Activated CD8-positive, alpha-beta memory T cell treated with anti-CD3 and anti-CD28 coated beads, Interleukin-2, amount 50 U/mL, for 1 hour (primary cell): ENCODE measurements around the gene CADM4.
A peak's percentile ranks its signal among the peaks of the same experiment; 100 is the strongest.
"Not testable (repeated sequence)": the region's sequence is repeated elsewhere in the genome, so short reads cannot be mapped to it uniquely, and the experiment has no call there.

Experiments used
- DNase-seq: peaks from one replicate; pipeline ENCODE4 v3.0.0-alpha.2; 2020; ENCODE audit errors: extremely low read depth

The CADM4 gene

DNA sequence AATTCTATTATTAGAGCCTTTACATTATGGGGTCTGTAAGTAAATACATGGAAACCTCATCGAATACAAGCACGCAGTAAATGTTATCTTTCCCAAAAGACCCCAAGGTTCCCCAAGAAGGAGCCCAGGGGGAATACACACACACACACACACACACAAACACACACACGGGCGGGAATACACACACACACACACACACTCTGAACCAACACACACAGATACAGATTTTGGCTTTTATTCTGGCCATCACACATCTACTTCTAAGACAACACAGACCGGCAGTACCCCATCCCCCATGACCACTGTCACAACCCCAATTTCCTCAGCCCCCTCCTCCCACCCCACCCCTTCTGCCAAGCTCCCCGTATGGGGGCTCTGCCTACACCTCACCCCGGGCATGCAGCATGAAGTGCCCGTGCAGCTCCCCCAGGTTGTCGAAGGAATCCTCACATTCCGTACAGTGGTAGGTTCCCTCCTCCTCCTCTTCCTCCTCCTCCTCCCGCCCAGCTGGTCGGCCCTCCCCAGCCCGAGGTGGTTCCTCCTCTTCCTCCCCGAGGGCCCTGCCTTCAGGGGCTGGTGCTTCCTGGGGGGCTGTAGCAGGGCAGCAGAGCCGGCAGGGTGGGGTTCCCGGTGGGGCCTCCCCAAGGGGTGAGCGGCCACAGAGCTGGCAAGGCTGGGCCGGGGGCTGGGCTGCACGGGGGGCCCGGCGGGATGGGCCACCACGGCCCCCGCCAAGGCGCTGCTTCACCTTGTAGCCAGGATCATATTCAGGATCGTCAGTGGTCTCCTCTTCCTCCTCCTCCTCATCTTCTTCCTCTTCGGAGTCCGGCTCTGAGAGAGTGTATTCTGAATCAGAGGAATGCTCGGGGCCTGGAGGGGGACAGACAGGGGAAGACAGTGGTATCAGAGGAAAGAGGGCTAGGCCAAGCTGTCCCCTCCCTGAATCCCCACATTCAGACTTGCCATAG is 32.1 kb downstream of the CADM4 start:
- DNase-seq: no peak

DNA sequence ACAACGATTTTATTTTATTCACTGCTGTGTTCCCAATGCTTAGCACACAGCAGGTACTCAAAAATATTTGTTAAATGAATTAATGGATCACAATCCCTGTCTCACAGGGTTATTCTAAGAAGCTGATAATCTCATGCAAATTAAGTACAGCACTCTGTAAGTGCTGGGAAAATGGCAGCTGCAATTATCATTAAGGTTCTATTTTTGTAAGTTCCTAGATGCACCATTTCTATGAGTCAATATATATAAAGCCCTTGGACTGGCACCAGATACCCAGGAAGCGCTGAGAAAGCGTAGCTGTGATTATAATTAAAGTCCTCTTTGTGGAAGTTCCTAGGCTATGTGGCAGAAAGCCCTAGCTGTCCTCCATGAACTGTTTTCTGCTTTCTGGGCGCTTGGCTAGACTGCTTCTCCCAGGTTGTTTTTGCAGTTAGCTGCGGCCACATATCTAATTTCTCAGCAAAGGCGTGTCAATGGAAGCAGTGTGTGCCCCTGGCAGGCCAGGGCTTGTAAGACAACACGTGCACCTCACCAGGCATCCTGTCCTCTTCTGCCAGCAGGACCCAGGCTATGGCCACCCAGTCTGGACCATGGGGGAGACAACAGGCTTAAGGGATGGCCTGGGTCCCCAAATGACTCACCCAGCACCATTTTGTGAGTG is 33.0 kb downstream of the CADM4 start:
- no peak for DNase-seq

DNA sequence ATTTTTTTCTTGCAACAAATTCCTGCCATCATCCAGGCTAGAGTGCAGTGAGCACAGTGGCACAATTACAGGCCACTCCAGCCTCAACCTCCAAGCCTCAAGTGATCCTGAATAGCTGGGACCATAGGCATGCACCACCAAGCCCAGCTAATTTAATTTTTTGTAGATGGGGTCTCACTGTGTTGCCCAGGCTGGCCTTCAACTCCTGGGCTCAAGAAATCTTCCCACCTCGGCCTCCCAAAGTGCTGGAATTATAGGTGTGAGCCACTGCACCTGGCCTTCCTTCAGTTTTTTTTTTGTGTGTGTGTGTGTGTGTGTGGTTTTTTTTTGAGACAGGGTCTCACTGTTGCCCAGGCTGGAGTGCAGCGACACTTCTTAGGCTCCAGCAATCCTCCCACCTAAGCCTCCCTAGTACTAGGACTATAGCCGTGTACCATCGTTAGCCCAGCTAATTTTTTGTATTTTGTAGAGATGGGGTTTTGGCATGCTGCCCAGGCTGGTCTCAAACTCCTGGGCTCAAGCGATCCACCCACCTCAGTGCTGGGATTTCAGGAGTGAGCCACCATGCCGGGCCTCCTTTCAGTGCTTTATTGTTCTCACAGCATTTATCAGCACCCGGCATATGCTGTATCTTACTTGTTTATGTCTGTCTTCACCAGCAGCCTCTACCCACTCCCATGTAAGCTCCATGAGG is 33.6 kb downstream of the CADM4 start:
- DNase-seq: no peak

DNA sequence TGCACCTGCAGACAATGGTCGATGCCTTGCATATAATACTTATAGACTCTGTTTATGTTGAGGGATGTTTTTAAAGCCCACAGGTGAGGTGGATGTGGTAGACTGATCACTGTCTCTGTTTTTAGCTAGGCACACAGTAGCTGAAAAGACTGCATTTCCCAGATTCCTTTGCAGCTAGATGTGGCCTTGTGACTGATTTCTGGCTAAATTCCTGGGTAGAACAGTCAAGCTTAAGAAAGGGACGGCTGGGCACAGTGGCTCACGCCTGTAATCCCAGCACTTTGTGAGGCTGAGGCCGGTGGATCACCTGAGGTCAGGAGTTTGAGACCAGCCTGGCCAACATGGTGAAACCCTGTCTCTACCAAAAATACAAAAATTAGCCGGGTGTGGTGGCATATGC is 39.3 kb downstream of the CADM4 start:
- not testable (repeated sequence) for DNase-seq

DNA sequence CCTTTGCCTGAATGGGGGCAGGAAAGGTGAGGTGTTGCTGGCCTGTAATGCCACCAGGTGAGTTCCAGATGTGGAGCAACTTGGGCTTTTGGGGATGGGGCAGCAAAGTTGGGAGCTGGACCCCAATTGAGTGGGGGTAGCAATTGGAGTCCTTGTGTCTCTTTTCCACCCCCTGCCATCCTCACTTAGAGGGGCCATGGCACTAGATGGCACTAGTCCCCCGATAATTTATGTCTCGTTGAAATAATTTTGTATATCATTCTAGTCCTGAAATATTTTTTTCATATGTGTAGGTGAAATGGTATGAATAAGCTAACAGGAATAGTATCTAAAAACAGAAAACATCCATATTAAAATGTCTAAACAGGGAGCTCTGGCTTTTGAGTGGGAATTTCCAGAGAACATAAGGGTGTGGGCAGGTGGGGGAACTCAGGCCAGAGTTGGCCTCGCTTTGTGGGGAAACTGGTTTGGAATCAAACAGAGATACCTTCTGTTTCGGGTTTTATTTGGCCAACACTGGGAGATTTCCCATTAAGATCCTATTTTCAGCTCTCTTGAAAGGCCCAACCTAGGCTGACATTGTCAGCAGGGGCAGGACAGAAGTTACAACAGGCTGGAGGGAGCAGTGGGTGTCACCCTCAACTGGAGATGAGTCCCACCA is 39.9 kb downstream of the CADM4 start:
- no peak for DNase-seq

DNA sequence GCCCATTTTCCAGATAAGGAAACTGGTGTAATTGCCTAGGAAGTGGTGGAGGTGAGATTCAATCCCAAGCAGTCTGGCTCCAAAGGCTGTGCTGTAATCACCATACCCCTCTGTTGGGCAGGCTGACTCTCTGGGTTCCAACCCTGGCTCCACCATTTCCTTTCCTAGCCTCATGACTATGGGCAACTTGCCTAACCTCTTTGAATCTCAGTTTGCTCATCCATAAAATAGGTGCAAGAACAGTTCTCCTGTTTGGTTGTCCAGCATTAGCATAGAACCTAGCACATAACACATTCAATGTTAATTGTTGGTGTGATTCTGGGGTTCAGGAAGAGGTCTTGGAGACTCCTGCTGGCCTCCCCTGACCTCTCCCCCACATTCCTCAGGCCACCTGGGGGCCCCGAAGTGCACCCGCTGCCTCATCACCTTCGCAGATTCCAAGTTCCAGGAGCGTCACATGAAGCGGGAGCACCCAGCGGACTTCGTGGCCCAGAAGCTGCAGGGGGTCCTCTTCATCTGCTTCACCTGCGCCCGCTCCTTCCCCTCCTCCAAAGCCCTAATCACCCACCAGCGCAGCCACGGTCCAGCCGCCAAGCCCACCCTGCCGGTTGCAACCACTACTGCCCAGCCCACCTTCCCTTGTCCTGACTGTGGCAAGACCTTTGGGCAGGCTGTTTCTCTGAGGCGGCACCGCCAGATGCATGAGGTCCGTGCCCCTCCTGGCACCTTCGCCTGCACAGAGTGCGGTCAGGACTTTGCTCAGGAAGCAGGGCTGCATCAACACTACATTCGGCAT is 41.0 kb downstream of the CADM4 start:
- no peak for DNase-seq

DNA sequence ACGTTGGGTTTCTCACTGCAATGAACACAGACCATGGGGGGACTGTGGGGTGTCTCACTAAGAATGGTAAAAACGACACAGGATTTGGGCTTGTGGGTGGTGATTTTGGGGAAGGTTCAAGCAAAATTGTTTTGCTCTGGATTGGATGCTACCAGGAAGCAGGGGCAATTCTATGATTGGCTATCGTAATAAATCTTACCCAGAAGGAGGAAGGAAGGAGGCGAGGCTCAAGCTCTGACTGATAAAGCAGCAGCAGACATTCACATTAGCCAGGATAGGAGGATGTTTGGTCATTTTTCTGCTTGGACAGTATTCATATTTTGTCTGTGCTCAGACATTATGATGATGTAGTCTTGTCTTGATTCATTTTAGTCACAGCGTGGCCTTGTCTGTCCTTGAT is 41.8 kb downstream of the CADM4 start:
- DNase-seq: no peak

DNA sequence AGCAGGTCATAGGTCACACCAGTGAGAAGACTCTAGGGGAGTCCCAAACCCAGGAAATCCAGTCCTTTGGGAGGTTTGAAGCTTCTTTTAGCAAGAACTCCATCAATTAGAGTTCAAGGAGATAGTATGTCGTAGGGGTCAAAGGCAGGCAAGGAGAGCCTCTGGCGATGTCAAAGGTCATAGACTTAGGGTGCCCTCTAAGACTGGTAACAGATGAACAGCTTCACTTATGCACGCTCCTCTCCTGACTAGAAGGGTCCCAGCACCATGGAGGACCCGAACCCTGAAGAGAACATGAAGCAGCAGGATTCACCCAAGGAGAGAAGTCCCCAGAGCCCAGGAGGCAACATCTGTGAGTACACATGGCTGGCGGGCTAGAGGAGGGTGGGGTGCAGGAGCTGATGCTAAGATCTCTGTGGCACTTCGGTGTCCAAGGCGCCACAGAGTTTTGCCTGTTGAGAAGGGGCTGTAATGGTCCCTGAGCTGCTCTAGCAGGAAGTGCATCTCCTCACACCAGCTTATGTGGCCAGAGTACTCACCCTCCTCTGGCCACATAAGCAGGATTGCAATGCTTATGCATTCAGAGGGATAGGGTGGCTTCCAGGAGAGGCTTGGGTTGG is 42.7 kb downstream of the CADM4 start:
- DNase-seq: no peak

DNA sequence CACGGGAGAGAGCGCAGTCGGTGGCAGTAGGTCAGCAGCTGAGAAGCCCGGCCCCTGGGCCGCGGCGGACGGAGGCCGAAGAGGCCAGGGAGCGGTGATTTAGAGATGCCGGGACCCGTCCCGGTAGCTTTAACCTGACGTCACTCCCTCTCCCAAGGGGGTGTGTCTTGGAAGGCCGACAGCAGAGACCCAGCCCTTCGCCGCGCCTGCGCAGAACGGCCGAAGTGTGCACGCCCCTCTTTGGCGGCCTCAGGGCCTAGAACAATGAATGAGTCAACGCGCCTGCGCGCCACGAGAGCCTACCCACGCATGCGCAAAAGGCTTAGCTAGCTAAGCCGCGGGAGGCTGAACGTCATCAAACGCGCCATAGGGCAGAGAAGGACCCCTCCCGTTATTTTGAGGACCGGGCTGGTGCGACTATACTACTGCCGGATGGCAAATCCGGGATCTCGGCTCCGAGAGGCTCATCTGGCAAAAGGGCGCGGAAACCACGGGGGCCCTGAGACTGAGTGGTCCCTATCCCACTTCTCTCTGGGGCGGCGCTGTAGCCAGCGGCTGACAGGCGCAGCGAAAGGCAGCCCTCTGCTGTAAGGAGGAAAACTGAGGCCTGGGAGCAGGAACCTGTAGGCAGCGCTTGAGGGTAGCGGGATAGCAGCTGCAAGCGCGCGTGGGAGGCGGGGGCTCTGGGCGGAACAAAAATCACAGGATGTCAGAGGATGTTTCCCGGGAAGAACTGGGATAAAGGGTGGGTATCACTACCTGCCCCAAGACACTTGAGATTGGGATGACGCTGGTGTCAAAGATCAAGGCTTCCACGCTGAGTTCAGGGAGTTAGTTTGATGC is 43.4 kb downstream of the CADM4 start, which contains the start of the genes IRGQ and ZNF576:
Gene IRGQ (minus strand): TSS at position 136 of the 843 bp plus-strand sequence. CDS start 796 bp downstream, outside the sequence.
Gene ZNF576 (plus strand): TSS at position 597 of the 843 bp plus-strand sequence. CDS start 514 bp downstream, outside the sequence.
- peak; percentile 99 for DNase-seq

DNA sequence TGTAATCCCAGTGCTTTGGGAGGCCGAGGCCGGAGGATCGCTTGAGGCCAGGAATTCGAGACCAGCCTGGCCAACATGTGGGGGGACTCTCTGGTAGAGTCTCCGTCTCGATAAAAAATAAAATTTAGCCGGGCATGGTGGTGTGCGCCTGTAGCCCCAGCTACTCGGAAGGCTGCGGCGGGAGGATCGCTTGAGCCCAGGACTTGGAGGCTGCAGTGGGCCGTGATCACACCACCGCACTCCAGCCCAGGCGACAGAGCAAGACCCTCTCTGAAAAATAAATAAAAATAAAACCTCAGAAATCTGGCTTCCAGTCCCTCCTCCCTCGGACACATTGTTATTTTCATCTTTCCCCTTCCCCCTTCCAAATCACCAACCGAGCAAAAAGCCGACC is 44.0 kb downstream of the CADM4 start:
- DNase-seq: no peak

DNA sequence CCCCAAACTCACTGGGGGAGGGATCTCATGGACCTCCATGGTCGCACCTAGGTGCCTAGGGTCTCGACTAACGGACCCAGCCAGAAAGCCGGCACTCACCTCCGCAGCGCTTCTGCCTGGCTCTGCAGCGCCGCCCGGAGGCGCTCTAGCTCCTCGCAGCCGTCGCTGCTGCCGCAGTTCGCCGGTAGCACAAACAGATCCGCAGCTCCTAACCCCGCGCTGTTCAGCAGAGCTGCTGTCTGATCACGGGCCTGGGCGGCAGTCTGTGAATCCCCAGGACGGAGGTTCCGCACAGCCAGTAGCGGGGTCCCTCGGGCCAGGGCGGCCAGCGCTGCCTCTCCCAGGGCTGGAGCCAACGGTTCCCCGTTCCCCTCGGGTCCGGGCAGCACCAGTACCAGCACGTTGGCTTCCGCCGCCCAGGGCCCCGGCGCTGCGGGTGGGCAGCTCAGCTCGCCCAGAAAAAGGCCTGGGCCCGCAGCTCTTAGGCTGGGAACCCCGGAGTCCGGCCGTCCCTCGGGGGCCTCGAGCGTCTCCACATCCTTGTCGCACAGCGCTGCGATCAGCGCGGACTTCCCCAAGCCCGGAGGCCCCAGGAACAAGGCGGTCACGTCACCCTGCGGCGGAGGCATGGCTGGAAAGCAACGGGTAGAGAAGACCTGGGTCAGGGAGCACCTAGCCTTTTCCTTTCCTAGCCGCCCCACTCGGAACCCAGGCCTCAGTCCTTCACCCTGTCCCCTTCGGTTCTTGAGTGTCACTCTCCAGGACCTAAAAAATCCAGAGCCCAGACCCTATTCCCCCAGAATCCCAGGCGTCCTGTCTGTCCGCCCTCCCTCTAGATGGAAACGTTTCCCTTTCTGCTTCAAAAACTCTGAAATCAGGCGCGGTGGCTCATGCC is 44.7 kb downstream of the CADM4 start:
- peak; percentile 37 for DNase-seq

DNA sequence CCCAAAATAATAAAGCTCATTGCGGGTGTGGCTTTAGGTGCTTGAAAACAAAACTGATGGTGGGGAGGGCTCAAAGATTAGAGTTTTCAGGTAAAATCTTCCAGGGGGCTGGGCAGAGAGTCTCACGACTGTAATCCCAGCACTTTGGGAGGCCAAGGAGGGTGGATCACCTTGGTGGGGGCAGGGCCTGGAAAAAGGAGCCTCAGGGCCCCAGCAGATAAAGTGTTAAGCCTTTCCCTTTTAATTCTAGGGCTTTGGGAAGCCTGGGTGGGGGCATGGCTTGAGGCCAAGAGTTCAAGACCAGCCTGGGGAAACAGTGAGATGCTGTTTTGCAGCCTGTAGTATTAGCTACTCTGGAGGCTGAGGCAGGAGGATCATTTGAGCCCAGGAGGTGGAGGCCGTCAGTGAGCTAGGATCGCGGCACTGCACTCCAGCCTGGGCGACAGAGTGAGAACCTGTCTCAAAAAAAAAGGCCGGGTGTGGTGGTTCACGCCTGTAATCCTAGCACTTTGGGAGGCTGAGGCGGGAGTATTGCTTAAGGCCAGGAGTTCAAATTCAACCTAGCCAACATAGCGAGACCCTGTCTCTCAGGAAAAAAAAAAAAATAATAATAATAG is 45.5 kb downstream of the CADM4 start:
- DNase-seq: no peak

DNA sequence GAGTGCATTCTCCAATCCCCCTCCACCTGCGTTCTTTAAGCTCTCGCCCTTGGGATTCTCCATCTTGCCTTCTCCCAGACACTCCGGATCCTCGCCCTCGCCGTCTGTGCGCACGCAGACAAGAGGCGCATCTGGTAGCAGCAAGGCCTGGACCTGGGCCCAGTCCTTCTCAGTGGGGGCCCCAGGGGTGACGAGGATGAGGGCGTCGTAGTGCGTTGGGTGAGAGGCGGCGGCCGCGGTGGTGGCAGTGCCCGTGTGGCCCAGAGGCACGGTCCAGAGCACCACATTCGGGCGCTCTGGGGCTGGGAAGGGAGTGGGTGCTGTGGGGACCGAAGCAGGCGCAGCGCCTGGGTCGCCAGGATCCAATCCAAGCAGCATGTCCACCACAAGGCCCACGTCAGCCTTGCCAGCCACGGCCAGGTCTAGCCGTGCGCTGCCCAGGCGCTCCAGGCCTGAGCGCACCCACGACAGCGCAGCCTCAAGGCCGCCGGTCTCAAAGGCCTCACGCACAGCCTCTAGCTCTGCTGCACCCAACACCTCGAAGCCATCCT is 46.8 kb downstream of the CADM4 start:
- no peak for DNase-seq

DNA sequence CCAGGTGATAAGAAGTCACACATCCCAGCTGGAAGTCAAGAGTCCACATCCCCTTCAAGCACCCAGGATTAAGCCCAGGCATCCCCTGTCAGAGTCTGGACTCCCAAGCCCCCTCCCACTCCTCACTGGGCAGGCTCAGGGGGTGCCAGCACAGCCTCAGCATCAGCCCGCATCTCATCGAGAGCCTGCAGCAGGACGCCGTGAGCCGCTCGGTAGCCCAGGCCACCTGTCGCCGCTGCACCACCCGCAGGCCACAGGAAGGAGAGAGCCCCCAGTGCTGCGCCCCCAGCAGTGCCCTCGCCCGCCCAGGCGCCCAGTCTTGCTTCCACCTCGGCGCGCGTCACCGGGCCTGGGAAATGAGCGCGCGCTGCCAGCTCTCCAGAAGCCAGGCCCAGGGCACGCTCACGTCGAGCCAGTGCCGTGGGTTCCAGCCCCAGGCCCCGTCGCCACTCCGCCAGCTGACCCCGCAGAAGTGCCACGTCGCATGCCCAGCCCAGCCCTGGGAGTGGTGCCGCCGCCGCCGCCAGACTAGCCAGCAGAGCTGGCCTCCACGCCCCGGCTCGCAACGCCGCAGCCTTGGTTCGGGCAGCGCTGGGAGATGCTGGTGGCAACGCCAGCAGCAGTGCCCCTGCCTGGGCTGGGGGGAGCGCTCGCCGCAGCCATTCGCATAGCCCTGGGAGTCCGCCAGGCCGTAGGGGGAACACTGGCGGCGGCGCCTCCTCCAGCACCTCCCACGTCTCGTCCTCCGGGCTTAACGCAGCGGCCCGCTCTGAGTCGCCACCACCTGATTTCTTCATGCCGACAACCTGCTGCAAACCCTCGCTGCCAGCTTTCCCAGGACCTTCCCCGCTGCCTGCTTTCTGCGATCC is 47.5 kb downstream of the CADM4 start:
- DNase-seq: no peak

DNA sequence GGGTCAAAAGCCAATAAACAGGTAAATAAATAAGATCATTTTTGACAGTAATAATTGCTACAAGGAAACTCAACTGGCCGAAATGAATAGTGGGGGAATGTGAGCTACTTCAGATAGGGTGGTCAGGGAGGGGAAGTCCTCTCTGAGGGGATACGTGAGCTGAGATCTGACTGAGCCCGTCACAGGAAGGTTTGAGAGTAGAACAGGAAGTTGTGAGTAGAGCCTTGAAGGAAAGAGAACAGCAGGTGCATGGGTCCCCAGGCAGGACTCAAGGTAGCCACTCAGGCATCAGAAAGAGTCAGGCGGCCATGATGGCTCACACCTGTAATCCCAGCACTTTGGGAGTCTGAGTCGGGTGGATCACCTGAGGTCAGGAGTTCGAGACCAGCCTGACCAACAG is 50.0 kb downstream of the CADM4 start:
- DNase-seq: no peak

DNA sequence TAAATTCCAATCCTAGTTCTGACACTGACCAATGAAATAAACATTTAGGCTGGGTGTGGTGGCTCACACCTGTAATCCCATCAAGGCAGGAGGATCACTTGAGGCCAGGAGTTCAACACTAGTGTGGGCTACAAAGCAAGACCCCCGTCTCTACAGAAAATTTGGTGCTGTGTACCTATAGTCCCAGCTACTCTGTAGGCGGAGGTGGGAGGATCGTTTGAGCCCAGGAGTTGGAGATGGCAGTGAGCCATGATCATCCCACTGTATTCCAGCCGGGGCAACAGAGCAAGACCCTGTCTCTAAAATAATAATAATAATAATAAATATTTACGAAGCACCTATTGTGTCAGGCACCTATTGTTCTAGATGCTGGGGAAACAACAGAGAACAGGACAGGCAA is 50.4 kb downstream of the CADM4 start:
- DNase-seq: no peak

DNA sequence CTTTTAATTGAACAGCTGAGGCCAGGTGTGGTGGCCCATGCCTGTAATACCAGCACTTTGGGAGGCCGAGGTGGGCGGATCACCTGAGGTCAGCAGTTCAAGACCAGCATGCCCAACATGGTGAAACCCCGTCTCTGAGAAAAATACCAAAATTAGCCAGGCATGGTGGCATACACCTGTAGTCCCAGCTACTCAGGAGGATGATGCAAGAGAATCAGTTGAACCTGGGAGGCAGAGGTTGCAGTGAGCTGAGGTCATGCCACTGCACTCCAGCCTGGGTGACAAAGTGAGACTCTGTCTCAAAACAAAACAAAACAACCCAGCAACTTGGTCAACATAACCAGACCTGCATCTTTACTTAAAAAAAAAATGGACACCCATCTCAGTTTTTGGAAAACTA is 52.6 kb downstream of the CADM4 start:
- not testable (repeated sequence) for DNase-seq
